GM21423 (cell line): ENCODE measurements around the gene DTNBP1.

ENCODE experiments used
- ATAC-seq: cut with Tn5 transposase; IDR thresholded peaks from one replicate; pipeline ENCODE4 v1.9.1; 2021; ENCODE audit warnings: mild to moderate bottlenecking, moderate library complexity; ENCODE audit not compliant: unreplicated experiment

Gene DTNBP1

DNA sequence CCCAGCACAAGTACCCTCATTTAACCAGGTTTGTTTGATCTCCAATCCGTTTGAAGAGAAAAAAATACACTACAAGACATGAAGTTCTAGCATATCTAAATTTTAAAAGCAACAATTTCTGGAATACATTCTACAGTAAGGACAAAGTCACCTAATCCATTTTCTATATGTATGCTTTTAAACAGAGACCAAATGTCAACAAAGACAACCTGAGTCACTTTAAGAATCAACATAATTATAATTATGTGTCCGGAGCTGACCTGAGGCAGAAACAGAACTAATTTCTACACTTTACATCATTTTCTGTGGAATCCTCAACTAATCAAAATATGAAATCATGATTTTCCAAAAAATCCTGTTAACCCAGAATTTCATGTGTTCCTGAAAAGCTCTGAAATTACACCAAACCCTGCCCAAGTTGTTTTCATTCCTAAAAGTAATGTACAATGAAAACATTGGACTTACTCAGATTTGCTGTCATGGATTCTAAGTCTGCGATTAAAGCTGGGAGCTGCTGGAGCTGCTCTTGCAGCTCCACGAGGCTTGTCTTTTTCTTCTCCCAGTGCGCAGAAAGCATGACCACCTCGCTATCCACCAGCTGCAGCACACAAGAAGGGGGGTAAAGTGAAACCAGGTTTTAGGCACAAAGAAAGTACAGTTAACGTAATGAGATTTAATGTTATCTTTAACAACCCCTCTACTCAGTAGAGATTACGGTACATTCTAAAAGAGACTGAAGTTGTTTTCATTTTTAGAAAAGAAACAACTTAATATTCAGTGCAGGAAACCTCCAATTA lies 35.8 kb downstream of the DTNBP1 start:
- no peak for ATAC-seq

DNA sequence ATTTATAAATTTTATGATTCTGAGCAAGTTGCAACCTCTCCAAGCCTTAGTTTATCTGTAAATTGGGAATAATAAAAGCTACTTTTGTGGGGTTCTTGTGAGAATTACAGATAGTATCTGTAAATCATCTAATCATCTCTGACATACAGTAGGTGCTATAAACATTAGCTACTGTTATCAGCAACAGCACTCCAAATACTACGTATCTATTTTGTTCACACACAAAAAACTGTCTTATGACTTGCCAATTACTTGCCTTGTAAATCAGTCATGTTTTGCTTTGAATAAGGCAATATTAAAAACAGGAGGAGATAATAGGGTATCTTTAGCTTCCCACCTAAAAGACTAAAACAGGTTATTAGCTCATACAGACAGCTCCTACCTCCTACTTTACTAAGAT lies 36.7 kb downstream of the DTNBP1 start:
- no peak for ATAC-seq

DNA sequence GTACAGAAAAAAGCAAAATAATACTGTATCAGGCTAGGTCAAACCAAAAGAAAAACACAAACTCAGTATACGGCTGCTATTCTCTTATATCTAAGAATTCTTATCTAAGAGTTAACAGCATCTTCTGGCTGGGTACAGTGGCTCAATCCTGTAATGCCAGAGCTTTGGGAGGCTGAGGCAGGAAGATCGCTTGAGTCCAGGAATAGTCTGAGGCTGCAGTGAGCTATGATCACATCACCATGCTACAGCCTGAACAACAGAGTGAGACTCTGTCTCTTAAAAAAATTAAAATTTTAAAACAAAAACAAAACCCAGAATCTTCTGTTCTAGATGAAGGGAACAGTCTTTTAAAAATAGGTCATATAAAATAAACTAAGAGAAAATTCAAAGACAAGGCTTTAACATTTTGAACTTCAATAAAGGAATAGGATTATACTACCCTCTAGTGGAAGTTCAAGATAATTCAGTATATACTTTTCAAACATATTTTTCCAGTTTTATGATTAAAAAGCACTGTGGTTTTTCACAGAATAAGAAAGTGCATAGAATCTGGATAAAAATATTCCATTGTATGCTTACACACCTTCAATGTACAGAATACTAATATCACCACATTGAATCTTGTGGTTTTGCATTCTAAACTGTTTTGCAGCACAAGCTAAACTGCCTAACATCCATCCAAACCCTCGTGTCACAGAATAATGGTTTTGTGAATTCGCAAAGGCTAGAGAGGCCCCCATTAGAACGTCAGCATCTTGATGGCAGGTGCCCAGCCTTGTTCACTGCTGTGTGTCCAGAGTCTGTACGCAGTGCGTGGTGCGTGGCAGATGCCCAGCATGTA lies 39.3 kb downstream of the DTNBP1 start:
- ATAC-seq, result no peak

DNA sequence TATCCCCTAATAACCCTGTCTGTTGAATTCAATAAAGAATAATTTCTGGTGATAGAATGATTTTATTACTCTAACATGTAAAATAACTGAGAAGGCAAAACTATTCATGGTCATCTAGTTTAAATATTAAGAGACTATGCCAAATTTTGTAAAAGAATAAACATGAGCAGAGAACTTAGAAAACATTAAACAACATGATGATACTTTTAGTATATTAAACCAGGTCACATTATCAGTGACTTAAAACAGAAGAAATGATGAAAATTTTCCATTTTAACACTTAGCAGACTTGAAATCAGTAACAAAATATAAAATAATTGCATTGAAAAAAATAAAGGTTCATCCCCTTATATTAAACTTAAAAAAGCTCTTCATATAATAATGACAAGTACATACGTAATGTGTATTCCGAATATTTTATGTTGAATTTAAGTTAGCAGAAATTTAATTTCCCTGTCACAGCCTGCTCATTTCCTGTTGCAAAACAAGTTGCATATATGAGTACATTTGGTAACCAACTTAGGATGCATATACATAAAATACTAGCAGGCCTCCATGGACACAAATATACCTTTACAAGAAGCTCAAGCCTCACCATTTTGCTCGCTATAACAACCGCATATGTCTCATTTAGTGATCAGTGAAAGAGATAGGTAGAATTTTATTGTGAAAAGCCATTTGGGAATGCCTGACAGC lies 40.6 kb downstream of the DTNBP1 start:
- ATAC-seq, result no peak

DNA sequence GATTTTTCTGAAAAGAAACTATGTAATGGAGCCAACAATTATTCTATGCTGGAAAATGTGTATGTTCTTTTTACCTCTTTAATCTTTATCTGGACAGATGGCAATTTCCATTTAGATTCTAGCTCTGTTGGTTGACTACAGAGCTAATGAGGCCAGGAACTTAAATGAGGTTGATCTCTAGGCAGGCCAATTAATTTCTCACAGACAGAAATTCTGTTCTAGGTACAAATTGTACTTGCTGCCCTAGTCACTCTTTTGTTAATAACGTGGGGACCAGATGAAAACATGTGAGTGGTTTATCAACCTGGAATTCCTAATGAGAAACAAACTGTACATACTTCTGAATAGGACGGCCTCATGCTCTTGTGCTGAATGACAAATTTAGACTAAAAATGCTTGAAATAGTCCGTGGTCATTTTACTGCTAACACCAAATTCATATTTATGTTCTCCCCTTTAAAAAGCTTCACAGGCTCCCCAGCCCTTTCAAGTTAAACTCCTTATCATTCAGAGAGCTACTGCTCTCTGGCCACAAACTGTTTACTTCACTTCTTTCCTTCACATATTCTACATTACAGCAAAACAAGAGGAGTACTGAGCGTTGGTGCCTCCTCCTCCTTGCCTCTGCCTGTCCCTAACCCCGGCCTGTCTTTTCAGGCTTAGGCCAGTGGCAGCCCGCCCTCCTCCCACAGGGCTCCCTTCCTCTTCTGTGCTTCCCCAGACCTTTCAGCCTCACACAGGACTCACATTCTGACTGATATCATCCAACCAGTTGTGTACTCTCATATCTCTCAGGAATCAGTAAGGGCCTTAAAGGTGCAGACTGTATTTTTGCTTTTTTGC lies 41.4 kb downstream of the DTNBP1 start:
- peak; percentile 90 for ATAC-seq

DNA sequence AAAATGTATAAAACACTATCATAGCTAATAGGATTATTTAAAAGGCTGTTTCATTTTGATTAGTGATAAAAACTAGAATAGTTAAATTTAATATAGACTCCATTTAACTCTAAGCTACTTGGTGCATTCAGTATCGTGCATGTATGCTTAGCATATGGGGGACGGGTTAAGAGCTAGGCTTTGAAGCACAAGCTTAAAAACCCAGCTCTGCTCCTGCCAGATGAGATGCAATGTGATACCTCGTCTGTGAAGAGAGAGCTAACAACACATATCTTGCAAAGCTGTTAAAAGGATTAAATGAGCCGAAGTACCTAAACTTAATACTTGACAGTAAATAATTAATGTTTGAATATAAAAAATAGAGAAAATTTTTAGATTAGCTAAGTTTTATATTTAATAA lies 42.2 kb downstream of the DTNBP1 start:
- no peak for ATAC-seq

DNA sequence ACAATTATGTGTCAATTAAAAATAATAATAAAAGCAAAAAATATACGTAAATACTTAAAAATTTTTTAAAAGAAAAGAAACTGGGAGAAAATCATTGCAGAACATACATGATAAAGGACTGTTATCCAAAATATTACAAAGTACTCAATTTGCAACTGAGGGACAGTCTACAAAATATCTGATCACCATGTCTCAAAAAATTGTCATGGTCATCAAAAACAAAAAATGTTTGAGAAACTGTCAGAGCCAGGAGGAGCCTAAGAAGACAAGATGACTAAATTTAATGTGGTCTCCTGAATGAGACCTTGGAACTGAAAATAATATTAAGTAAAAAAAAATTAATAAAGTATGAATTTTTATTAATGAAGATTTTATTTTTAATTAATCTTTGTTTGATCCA lies 43.5 kb downstream of the DTNBP1 start:
- no peak for ATAC-seq

DNA sequence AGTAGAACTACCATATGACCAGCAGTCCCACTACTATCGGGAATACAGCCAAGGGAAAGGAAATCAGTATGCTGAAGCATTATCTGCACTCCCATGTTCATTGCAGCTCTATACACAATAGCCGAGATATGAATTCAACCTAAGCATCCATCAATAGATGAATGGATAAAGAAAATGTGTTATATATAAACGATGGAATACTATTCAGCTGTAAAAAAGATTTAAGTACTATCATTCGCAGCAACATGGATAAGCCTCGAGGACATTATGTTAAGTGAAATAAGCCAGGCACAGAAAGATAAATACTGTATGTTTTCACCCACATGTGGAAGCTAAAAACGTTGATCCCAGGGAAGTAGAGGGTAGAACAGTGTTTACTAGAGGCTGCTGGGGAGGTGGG lies 44.1 kb downstream of the DTNBP1 start:
- ATAC-seq, result no peak

DNA sequence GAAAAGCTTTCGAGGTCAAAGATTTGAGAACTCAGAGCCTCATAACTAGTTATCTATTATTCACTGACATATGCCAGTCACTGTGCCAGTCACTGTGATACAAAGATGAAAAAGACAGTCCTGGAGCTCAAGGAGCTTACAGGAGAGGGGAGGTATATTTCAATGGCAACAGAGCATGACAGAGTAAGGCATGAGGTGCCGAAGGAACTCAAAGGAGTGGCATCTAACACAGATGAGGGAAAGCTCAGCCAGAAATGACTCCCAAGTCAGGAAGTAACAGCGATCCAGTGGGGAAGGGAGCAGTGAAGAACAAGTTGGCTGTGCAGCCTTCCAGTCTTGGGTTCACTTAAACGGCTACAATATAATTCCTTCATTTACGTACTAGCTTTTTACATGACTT lies 46.6 kb downstream of the DTNBP1 start:
- no peak for ATAC-seq

DNA sequence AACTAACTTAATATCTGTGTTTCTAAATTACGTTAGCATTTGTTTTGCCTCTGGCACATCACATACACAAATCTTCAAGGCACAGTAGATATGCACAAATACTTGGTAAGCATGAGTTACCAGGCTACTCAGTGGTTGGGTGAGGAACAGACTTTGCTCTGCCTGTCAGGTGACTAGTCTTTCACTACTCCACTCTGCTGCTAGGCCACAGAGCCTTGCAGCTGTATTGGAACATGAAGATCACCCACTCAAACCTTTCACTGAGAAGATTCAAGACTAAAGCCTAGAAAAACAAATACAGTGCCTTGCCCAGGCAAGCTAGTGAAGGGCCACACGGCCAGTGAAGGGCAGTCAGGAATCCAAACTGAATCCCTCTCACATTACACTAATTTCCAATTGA lies 47.0 kb downstream of the DTNBP1 start:
- no peak for ATAC-seq

DNA sequence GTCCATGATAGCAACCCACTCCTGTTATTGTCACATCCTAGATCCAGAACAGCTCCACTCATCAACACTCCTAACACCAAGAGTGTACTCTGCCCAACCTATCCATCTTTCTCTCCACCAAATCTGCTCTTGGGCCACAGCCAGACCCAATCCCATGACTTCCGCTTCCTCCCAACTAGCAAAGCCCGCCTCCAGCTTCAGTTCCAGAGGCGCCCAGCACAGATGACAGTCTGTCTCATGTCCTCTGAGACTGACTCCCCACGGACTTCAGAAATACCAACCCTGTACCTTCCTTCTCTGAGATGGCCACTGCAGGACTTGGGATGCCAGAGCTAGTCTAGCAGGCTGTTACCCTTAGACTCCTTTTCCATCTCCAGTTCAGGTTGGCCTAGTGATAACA lies 48.6 kb downstream of the DTNBP1 start:
- no peak for ATAC-seq

DNA sequence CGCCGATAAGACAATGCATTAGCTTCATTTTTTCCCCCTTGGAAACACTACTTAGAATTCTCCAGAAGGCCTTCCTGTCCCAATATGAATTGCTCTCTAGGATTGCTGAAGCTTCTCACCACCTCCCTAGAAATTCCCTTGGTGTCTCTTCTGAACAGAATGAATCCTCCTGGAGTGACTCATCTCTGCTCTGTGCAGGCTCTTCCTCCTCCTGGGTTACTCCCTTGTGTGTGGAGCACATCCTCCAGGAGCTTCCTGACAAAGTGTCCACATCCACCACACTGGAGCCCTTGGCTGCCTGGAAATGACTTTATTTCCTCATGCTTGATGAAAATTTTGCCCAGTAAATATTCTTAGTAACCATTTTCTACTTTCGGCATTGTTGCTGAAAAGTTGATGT lies 54.4 kb downstream of the DTNBP1 start:
- ATAC-seq, result no peak

DNA sequence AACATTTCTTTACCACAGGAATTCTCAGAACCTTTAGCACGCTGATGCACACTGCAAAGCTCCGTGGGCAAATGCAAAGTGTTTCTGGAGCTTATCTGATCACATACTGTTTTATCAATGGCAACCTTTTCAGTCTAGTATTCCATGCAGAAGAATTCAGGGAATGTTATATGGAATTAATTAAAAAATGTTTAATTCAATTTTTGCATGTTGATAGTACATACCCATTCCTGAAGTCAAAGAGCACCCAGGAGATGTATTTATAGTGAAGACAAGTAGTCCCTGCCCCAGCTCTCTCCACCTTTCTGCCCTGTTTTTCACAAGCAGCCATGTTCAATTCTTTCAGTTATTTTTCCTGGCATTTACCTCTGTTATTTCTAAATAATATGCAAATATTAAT lies 55.2 kb downstream of the DTNBP1 start:
- ATAC-seq, result no peak

DNA sequence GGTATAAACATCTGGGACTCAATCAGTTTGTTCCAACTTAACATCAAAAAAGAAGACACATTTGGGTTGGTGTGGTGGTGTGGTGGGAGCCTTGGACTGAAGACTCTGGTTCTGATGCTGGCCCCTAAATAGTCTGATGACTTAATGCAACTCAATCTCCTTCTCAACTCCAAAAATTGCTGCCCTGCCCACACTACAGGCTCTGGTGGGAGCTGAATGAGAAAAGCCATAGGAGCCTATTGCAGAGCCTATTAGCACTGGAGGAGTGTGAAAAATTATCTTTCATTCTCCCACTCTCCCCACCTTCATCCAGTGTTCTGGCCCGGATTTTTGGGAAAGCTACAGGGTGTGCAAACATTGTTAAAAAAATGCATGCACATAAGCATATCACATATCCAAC lies 56.5 kb downstream of the DTNBP1 start:
- no peak for ATAC-seq

DNA sequence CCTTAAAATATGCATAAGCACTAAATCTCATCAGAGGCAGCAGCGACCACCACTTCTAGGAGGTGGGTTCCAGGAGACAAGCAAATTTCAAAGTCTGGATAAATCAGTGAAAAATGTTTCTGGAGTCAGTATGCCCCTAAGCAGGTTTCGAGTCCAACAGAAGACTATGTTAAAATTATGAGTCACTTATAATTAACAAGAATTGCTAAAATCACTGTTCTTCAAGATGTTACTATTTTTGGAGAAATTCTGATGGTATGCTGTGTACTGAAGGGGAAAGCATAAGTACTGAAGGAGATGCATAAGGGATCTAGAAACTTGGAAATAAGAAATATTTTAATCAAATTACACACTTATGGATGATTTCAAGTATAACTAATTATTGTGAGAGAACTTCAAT lies 58.0 kb downstream of the DTNBP1 start:
- no peak for ATAC-seq

DNA sequence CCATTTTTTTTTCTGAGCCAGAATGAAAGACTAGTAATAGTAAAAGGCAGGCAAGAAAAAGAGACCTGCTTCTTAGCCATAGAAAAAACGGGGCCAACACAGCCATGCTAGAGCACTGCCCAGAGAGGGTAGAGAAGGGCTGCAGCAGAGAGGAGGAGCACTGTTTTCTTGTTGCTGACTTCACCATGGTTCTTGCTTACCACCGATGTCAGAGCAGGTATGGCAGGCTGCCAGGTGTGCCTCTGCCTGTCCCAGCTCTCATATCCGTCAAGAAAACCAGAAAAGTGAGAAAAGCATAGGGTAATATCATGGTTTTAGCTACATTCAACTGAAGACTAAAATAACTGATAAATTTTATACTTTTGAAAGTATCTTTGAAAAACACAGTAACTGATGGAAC lies 60.7 kb downstream of the DTNBP1 start:
- no peak for ATAC-seq

DNA sequence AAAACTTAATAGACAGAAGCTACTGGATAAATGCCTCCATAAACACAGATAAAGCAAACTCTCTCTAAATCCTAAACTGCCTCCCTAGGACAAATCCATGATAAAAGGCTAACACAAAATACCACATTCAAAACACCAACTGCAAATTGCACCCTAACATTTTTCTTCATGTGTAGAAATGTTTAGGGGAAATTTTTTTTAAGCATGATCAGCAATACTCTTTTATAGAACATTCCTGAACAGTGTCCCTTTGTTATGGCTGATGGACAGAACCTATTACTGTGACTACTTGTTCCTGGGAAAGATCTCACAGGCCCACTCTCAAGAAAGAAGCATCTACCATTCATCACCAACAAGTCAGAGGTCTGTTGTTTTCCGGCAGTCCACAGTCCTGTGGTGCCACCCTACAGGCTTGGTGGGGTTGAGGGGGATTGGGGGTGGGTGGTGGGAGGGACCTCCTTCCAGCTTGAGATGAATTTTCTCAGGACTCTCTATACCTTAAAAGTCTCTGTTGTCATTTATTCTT lies 64.5 kb downstream of the DTNBP1 start:
- ATAC-seq, result no peak

DNA sequence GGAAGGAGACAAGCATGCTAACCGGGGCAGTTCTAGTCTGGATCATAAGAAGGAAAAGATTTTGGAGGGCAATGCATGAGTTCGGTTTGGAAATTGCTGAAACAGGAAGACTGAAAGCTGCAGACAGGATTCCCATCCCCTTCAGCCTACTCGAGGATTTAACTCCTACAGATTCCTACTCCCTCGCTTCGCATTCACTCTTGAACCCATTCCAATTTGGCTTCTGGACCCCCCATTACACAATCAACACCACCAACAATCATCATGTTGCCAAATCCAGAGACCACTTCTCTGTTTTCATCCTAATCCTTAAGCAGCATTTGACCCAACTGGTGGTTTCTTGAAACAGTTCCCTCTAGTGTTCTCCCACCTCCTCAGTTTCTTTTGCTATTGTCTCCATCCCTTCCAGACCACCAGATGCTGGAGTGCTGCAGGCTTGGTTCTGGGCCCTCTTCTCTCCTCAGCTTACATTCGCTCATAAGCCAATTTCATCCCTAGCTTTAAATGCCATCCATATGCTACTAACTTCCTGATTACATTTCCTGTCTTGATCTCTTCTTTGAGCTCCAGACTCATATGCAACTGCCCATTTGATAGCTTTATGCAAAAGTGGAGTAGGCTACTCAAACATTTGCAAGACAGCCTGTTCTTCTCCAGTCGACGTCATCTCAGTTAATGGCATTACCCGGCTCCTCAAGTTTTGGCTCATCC lies 66.5 kb downstream of the DTNBP1 start:
- ATAC-seq, result no peak

DNA sequence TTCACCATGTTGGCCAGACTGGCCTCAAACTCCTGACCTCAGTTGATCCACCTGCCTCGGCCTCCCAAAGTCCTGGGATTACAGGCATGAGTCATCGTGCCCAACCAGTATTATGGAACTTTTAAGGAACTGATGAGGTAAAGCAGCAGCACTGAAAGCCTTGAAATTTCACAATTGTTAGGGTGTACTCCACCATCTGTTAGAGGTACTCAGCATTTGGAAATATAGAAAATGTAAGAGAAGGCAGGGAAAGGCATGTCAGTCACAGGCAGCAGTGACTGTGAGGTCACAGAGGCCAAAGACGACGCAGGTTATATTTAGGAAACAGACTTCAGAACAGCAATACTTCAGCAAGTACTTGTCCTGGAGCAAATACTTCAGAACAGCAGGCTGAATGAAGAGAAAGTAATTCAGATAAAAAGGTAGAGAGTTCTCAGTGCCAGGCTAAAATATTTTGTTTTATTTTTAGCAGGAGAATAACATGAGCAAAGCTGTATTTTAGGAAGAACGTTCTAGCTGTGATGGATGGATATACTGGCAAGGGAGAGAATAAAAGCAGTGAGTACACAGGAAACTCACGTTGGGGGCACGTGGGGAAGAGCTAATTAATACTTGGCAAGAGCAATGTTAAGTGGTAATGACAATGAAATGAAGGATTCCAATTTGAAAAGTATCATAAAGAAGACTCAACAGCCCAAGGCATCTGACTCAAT lies 67.2 kb downstream of the DTNBP1 start:
- ATAC-seq, result no peak
